ENCODE data around the gene ARID3A.
A peak's percentile ranks its signal among the peaks of the same experiment; 100 is the strongest.

The ARID3A gene

GRCh38 chr19:1012334-1012733, 86.5 kb downstream of the ARID3A start:
- Histone ChIP-seq H3K36me3 (ENCODE audit: control insufficient read depth, insufficient read depth, low read length) (peaks cover 5% of the 10 kb centered on the region), H3K4me1 (ENCODE audit: control insufficient read depth, insufficient read depth, low read length) (peaks cover 18% of the 10 kb centered on the region), H3K27ac (ENCODE audit: insufficient read depth, low read depth, low read length, poor library complexity, severe bottlenecking) (no peak overlapping the region), H3K9me3 (ENCODE audit: control insufficient read depth, low read length) (no peaks in the 10 kb centered on the region), H3K4me3 (ENCODE audit: insufficient read depth, low read depth, low read length) (no peak overlapping the region), H3K27me3 (ENCODE audit: control insufficient read depth, insufficient read depth, low read length, poor library complexity, severe bottlenecking) (no peaks in the 10 kb centered on the region)
- WGBS, 2 experiments: 95% methylated on average over 18 of the region's 18 CpGs

- Histone ChIP-seq H3K27me3 (ENCODE audit: control insufficient read depth, insufficient read depth, low read length, poor library complexity, severe bottlenecking) (no peaks in the 10 kb centered on the region), H3K36me3 (ENCODE audit: control insufficient read depth, insufficient read depth, low read length) (peaks cover 5% of the 10 kb centered on the region)
- whole genome bisulfite sequencing, 2 experiments: 95 to 97% methylated on average over 10 of the region's 10 CpGs
Observed at GRCh38 chr19:1013218-1013617, 87.4 kb downstream of the ARID3A start.

GRCh38 chr19:1014161-1015060, 88.6 kb downstream of the ARID3A start:
- no peak overlapping the region for H3K4me3 ChIP-seq (ENCODE audit: insufficient read depth, low read depth, low read length)

More at GRCh38 chr19:1013218-1013617, 87.4 kb downstream of the ARID3A start:
- Histone ChIP-seq H3K9me3 (ENCODE audit: control insufficient read depth, low read length) (no peaks in the 10 kb centered on the region), H3K4me3 (ENCODE audit: insufficient read depth, low read depth, low read length) (no peak overlapping the region), H3K4me1 (ENCODE audit: control insufficient read depth, insufficient read depth, low read length) (peaks cover 21% of the 10 kb centered on the region), H3K27ac (ENCODE audit: insufficient read depth, low read depth, low read length, poor library complexity, severe bottlenecking) (no peak overlapping the region)

GRCh38 chr19:1015061-1015781, 89.4 kb downstream of the ARID3A start:
- WGBS, 2 experiments: 94% methylated on average over 29 of the region's 29 CpGs
- no peak overlapping the region for H3K27ac ChIP-seq (ENCODE audit: insufficient read depth, low read depth, low read length, poor library complexity, severe bottlenecking)
- H3K27me3 ChIP-seq (ENCODE audit: control insufficient read depth, insufficient read depth, low read length, poor library complexity, severe bottlenecking): no peaks in the 10 kb centered on the region
- H3K36me3 ChIP-seq (ENCODE audit: control insufficient read depth, insufficient read depth, low read length): peaks cover 5% of the 10 kb centered on the region
- H3K4me3 ChIP-seq (ENCODE audit: insufficient read depth, low read depth, low read length): no peak overlapping the region
- no peaks in the 10 kb centered on the region for H3K9me3 ChIP-seq (ENCODE audit: control insufficient read depth, low read length)
- H3K4me1 ChIP-seq (ENCODE audit: control insufficient read depth, insufficient read depth, low read length): peaks cover 34% of the 10 kb centered on the region

More at GRCh38 chr19:1014161-1015060, 88.6 kb downstream of the ARID3A start:
- Histone ChIP-seq H3K36me3 (ENCODE audit: control insufficient read depth, insufficient read depth, low read length) (peaks cover 5% of the 10 kb centered on the region), H3K4me1 (ENCODE audit: control insufficient read depth, insufficient read depth, low read length) (peaks cover 27% of the 10 kb centered on the region), H3K9me3 (ENCODE audit: control insufficient read depth, low read length) (no peaks in the 10 kb centered on the region), H3K27ac (ENCODE audit: insufficient read depth, low read depth, low read length, poor library complexity, severe bottlenecking) (no peak overlapping the region), H3K27me3 (ENCODE audit: control insufficient read depth, insufficient read depth, low read length, poor library complexity, severe bottlenecking) (no peaks in the 10 kb centered on the region)
- 95% methylated on average over 49 of the region's 49 CpGs for WGBS, 2 experiments

- no peaks in the 10 kb centered on the region for H3K9me3 ChIP-seq (ENCODE audit: control insufficient read depth, low read length)
- H3K36me3 ChIP-seq (ENCODE audit: control insufficient read depth, insufficient read depth, low read length): peaks cover 5% of the 10 kb centered on the region
- 55 to 57% methylated on average over 31 of the region's 31 CpGs for WGBS, 2 experiments
- H3K4me1 ChIP-seq (ENCODE audit: control insufficient read depth, insufficient read depth, low read length): peaks cover 34% of the 10 kb centered on the region
- H3K27ac ChIP-seq (ENCODE audit: insufficient read depth, low read depth, low read length, poor library complexity, severe bottlenecking): peak overlapping the region; percentile 12
- H3K4me3 ChIP-seq (ENCODE audit: insufficient read depth, low read depth, low read length): peak overlapping the region; percentile 5
- no peaks in the 10 kb centered on the region for H3K27me3 ChIP-seq (ENCODE audit: control insufficient read depth, insufficient read depth, low read length, poor library complexity, severe bottlenecking)
Observed at GRCh38 chr19:1015782-1016646, 90.2 kb downstream of the ARID3A start.

- Histone ChIP-seq H3K4me1 (ENCODE audit: control insufficient read depth, insufficient read depth, low read length) (peaks cover 34% of the 10 kb centered on the region), H3K4me3 (ENCODE audit: insufficient read depth, low read depth, low read length) (peak overlapping the region; percentile 5), H3K36me3 (ENCODE audit: control insufficient read depth, insufficient read depth, low read length) (peaks cover 5% of the 10 kb centered on the region), H3K27ac (ENCODE audit: insufficient read depth, low read depth, low read length, poor library complexity, severe bottlenecking) (no peak overlapping the region), H3K27me3 (ENCODE audit: control insufficient read depth, insufficient read depth, low read length, poor library complexity, severe bottlenecking) (no peaks in the 10 kb centered on the region), H3K9me3 (ENCODE audit: control insufficient read depth, low read length) (no peaks in the 10 kb centered on the region)
- WGBS, 2 experiments: 79% methylated on average over 12 of the region's 12 CpGs
Observed at GRCh38 chr19:1016647-1017114, 90.8 kb downstream of the ARID3A start.

- WGBS, 2 experiments: 88 to 89% methylated on average over 24 of the region's 24 CpGs
- H3K27ac ChIP-seq (ENCODE audit: insufficient read depth, low read depth, low read length, poor library complexity, severe bottlenecking): no peak overlapping the region
- H3K27me3 ChIP-seq (ENCODE audit: control insufficient read depth, insufficient read depth, low read length, poor library complexity, severe bottlenecking): no peaks in the 10 kb centered on the region
- no peak overlapping the region for H3K4me3 ChIP-seq (ENCODE audit: insufficient read depth, low read depth, low read length)
- no peaks in the 10 kb centered on the region for H3K9me3 ChIP-seq (ENCODE audit: control insufficient read depth, low read length)
- peaks cover 34% of the 10 kb centered on the region for H3K4me1 ChIP-seq (ENCODE audit: control insufficient read depth, insufficient read depth, low read length)
- peaks cover 2% of the 10 kb centered on the region for H3K36me3 ChIP-seq (ENCODE audit: control insufficient read depth, insufficient read depth, low read length)
Observed at GRCh38 chr19:1017115-1017905, 91.5 kb downstream of the ARID3A start.

GRCh38 chr19:1017906-1018305, 92.1 kb downstream of the ARID3A start:
- no peaks in the 10 kb centered on the region for H3K9me3 ChIP-seq (ENCODE audit: control insufficient read depth, low read length)
- no peak overlapping the region for H3K27ac ChIP-seq (ENCODE audit: insufficient read depth, low read depth, low read length, poor library complexity, severe bottlenecking)
- H3K36me3 ChIP-seq (ENCODE audit: control insufficient read depth, insufficient read depth, low read length): no peaks in the 10 kb centered on the region
- H3K4me3 ChIP-seq (ENCODE audit: insufficient read depth, low read depth, low read length): no peak overlapping the region
- H3K4me1 ChIP-seq (ENCODE audit: control insufficient read depth, insufficient read depth, low read length): peaks cover 34% of the 10 kb centered on the region
- 96 to 97% methylated on average over 9 of the region's 9 CpGs for WGBS, 2 experiments
- no peaks in the 10 kb centered on the region for H3K27me3 ChIP-seq (ENCODE audit: control insufficient read depth, insufficient read depth, low read length, poor library complexity, severe bottlenecking)

- H3K27me3 ChIP-seq (ENCODE audit: control insufficient read depth, insufficient read depth, low read length, poor library complexity, severe bottlenecking): no peaks in the 10 kb centered on the region
- no peak overlapping the region for H3K4me3 ChIP-seq (ENCODE audit: insufficient read depth, low read depth, low read length)
- H3K9me3 ChIP-seq (ENCODE audit: control insufficient read depth, low read length): no peaks in the 10 kb centered on the region
- H3K27ac ChIP-seq (ENCODE audit: insufficient read depth, low read depth, low read length, poor library complexity, severe bottlenecking): no peak overlapping the region
- 92 to 96% methylated on average over 5 of the region's 5 CpGs for WGBS, 2 experiments
- no peaks in the 10 kb centered on the region for H3K36me3 ChIP-seq (ENCODE audit: control insufficient read depth, insufficient read depth, low read length)
- peaks cover 34% of the 10 kb centered on the region for H3K4me1 ChIP-seq (ENCODE audit: control insufficient read depth, insufficient read depth, low read length)
Observed at GRCh38 chr19:1018393-1018792, 92.6 kb downstream of the ARID3A start.

Data from ectodermal cell (in vitro differentiated cells).